NCI-H748 (cell line): ENCODE measurements around the gene RNU4-1.

ENCODE experiments used
- DNase-seq: peaks from one replicate; lab custom pipeline; 2025; ENCODE audit not compliant: unreplicated experiment; lab: John Stamatoyannopoulos, UW

The RNU4-1 gene

DNA sequence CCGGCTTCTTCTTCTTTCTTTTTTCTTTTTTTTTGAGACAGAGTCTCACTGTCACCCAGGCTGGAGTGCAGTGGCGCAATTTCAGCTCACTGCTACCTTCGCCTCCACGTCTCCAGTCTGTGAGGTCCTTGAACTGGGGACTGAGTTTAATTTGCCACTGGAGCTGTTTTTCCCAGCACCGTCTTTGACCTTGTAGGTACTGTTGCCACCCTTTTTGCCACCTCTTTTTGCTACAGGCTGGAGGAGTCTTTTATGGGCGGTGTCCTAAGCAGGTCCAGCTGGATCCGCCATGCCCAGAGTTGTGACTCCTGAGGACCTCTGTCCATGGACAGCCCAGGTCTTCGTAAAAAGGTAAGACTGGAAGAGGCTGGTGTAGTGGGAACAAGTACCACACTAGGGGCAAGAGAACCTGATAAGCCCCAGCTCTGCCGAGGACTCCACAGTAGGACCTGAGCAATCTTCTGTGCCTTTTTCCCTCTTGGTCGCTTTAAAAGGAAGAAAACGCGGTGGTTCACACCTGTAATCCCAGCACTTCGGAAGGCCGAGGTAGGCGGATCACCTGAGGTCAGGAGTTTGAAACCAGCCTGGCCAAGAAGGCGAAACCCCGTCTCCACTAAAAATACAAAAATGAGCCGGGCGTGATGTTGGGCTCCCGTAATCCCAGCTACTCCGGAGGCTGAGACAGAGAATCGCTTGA is 2.3 kb downstream of the RNU4-1 start:
- DNase-seq = peak; percentile 68

DNA sequence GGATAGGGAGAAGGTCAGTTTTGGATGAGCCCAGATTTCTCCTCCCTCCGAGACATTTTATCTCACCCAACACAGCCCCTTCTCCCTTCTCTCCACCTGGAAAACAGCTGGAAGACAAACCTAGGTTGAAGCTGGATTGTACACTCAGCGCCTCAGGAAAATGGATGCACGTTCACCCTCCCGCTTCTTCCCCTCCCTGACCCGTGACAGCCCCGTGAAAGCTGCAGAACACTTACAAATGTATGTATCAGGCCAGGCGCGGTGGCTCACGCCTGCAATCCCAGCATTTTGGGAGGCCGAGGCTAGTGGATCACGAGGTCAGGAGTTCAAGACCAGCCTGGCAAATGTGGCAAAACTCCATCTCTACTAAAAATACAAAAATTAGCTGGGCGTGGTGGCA is 5.5 kb downstream of the RNU4-1 start:
- DNase-seq = no peak

DNA sequence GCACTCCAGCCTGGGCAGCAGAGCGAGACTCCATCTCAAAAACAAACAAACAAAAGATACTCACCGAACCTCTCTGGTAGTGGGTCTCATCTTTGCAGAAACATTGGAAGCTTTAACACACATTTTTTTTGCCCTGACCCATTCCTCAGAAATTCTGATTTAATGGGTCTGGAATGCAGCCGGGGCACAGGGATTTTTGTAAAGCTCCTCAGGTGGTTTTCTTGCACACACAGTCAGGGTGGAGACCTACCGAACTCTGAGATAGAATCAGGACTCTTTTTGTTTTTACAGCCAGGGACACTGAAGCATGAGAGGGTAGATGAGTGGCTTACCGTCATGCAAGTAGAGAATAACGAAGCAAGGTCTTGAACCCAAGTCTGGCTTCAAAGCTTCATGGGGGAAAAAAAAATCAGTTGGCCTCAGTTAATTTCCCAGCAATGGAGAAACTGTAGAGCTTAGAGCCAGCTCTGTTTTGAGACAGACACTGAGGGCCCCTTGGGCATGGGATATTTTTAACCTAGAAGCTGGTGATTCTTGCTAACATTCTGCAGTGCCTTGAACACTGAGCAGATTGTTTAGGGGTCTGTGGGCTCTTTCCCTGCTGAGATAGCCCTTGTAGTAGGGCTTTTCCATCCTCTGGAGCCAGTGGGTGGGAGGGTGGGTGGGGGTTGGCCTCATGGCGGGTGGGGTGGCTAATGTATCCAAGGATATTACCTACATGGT is 6.1 kb downstream of the RNU4-1 start:
- DNase-seq = no peak

DNA sequence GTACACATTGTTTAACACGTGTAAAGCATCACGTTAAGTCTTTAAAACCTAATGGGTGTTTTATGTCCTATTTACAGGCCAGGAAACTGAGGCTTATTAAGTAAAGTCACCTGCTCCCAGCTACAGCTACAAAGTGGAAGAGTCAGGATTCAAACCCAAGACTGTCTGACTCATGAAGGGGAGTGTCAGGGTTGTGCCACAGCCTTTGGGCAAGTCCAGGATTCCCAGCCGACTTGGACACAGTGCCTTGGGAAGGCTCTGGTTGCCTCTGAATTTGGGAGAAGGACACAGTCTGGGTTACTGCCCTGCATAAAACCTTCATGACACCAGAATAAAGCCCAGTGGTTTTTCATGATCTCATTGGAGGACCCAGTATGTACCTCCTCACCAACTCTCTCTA is 8.7 kb downstream of the RNU4-1 start:
- DNase-seq = no peak

DNA sequence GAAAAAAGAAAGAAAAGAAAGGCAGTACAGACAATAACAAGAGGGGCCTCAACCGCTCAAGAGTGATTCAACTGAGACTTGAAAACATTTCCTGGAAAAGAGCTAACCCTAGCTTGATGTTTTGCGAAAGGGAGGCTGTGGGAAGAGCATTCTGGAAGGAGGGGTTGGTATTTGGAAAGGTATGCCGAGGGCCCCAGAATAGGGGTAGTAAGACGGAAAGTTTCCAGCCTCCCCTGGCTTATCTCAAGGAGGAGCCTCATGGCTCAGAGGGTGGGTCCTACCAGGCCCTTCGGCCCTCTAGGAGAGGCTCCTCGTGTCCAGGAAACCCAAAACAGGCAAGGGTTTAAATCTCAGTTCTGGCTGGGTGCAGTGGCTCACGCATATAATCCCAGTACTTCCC is 9.7 kb downstream of the RNU4-1 start:
- no peak for DNase-seq

DNA sequence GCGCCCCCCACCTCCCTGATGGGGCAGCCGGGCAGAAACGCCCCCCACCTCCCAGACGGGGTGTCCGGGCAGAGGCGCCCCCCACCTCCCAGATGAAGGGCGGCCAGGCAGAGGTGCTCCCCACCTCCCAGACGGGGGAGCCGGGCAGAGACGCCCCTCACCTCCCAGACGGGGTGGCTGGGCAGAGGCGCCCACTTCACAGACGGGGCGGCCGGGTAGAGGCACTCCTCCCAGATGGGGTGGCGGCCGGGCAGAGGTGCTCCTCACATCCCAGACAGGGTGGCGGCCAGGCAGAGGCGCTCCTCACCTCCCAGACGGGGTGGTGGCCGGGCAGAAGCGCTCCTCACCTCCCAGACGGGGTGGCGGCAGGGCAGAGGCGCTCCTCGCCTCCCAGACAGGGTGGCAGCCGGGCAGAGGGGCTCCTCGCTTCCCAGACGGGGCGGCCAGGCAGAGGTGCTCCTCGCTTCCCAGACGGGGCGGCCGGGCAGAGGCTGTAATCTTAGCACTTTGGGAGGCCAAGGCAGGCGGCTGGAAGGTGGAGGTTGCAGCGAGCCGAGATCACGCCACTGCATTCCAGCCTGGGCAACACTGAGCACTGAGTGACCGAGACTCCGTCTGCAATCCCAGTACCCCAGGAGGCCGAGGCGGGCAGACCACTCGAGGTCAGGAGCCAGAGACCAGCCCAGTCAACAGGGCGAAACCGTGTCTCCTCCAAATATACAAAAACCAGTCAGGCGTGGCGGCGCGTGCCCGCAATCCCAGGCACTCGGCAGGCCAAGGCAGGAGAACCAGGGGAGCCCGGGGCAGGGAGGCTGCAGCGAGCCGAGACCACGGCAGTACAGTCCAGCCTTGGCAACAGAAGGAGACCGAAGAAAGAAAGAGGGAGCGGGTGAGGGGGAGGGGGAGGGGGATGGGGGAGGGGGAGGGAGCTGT is 14.6 kb downstream of the RNU4-1 start:
- no peak for DNase-seq

DNA sequence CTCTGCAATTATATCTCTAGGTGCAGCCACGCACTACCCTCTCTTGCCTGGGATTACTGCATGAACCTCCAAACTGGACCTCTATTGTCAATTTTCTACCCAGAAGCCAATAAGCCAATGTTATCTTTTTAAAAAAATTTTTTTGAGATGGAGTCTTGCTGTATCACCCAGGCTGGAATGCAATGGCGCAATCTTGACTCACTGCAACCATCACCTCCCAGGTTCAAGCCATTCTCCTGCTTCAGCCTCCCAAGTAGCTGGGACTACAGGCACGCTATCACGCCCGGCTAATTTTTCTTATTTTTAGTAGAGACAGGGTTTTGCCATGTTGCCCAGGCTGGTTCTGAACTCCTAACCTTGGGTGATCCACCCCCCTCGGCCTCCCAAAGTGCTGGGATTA is 16.3 kb downstream of the RNU4-1 start:
- DNase-seq = no peak

DNA sequence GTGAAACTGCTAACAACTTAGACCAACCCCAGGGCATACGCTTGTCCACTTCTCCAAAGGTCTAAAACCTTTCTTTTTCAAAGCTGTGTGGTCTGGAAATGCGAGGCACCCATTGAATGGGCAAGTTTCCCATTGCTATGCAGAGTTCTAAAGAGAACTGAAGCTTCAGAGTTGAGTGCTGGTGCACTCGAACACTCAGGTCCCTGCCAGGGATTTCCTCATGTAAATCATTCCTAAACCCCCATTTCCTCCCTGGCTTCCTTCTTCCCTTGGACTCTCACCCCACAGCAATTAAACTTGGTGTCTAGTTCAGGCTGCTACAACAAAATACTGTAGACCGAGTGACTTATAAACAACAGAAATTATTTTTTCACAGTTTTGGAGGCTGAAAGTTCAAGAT is 25.3 kb downstream of the RNU4-1 start:
- DNase-seq = no peak

DNA sequence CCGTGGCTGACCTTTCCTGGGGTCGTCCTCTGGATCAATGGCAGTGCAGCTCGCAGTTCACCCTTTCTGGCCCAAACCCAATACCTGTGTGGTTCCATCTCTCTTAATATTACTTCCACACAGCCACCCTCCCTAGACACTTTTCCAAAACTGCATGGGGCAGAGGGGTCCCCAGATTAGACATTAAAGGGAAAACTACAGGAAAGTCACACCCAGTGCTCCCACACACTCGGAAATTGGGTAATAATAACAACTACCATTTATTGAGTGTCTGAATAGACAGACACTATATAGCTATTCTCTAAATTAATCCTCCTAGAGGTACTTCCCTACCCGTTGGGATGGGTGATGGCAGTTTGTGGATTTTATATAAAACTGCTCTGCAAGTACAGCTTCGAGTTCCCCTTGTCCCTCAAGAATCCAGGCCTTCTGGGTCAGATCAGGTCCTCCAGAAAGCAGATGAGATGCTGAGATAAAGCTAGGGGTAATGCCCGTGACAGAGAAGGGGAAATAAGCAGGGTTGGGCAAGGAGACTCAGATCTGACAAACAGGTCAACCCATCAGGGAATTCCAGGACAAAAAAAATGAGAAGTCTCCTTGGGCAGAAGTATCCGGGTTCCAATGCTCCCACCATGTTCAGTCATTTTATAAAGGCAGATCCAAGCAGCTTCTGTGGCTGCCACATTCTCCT is 26.7 kb downstream of the RNU4-1 start:
- no peak for DNase-seq

DNA sequence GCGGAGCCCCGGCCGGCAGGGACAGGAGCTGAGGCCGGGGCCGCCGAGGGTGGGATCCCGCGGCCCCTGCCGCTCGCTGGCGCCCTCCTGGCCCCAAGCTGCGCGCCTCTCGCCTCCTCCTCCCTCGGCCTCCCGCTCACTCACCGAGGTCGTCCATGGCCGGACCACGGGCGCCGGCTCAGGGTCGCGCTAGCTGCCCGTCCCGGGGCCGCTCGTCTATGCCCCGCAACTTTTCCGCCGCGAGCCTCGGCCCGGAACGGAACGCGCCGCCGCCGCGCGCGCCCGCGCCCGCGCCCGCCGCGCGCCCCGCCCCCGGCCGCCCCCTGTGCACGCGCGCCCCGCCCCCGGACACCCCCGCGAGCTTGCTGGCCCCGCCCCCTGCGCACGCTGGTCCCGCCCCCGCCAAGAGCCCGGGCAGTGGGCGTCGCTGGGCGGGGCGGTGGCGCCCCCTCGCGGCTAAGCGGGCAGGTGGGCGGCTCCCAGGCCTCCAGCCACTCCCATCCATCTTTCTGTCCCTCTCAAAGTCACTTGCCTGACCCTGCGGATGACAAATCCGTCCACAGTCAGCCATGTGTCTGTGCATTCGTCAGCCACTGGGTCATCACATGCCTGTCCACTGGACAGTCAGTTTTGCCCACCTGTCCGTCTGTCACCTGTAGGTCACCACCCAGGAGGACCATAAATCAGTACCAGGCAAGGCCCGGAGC is 27.4 kb downstream of the RNU4-1 start, which contains the start of gene PXN:
PXN (minus strand) TSS at position 258 of the 707 bp plus-strand sequence; CDS start at position 157, 101 bp downstream.
- peak; percentile 75 for DNase-seq

DNA sequence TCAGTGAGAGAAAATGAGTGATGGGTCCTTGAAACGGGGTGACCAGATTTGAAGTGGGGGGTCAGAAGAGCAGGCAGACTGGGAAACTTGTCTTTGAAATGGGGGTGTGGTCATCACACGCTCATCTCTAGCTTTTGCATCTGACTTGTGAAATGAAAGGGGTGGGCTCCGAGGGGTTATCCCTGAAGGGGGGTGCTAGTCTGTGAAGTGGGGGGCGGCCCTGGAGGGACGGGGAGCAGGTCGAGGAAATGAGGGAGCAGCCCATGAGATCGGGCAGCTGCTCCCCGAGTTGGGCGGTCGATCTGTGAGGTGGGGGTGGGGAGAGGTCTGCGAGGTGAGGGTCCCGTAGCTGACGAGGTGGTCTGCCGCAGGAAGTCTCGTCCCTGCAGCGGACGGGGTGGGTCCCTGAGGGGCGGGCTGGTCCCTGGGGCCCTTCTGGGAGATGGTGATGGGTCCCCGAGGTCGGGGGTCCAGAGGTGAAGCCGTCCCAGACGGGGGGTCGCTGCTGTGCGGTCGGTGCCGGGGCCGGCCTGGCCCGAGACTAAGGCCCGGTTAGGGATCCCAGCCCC is 28.0 kb downstream of the RNU4-1 start:
- DNase-seq = no peak

DNA sequence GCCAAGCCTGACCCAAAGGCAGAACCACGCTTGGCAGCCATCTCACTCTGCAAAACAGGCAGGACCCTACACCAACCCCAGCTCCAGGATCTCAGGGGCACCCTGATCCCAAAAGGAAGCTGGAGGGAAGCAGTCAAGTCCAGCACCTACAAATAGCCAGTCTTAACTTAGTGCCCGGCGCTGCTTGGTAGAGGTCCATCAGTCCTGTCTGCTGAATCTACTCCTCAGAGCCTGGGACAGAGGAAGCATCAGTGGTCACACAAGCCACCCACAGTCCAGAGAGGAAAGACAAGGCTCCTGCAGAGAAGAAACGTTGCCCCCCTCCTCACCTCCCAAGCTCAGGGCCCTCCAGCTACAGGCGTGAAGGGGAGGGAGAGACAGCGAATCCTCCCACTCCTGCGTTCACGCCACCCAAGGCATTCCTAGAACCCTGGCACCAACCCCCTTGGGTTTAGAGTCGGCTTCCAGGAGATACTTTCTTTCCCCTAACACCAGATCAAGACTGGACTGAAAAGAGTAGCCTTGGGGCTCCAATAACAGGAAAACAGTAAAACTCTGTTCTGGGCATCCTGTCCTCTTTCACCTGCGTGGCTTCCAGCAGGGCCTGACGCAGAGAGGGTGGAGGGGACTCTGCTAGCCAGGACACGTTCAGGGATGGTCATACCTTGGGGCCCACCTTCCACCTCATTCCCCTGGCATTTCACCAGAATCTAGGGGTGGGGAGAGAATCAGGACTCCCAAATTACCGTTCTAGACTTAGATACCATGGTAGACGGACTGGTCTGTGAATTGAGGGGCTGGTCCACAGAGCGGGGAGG is 28.7 kb downstream of the RNU4-1 start:
- no peak for DNase-seq

DNA sequence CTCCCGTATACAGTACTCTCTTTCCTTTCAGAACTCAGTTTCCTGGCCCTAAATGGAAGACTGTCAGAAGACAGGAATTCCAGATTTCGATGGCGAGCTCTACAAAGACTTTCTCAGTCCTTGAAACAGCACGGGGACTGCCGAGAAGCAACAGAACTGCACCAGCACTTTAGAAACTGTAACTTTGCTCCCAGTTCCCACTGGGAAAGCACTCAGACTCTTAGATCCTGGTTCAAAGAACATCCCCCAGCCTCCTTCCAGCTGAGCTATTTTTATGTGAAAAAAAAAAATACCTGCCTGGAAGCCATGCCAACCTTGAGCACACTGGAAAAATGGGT is 29.3 kb downstream of the RNU4-1 start:
- DNase-seq = no peak

DNA sequence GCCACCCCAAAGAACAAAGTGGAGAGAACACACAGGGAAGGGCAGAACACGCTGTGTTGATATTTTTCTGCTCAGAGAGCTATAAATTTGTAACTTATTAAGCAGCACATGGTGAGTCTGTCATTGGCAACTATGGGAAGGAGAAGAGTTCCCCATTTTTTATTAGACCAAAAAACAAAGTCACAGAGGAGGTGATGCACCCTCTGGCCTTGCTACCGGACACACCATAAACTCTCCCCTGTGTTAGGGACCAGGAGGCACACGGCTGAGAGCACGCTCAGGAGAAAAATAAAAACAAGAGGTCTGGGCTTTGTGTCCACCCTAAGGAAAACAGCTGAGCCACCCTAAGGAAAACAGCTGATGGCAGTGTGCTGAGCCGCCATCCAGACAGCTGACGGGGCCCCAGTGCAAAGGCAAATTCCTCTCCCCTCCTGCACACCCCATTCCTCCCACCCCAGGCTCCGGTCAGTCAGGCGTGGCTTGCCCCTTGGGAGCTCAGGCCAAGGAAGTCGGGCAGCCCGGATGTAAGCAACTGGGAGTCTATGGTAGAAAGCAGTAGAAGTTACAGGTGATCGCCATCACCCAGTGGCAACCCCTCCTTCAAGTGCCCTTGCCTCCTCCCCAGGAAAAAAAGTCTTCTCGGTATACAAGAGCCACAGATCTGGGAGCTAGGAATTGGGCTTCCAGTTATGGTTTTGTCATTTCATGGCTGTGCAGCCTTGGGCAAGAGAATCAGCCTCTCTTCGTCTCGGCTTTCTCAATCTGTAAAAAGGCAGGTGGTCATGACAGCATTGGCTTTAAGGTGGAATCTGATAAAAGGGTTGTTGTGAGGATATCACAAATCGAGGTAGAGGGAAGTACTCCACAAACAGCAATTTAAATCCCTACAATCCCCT is 29.9 kb downstream of the RNU4-1 start:
- DNase-seq = no peak

DNA sequence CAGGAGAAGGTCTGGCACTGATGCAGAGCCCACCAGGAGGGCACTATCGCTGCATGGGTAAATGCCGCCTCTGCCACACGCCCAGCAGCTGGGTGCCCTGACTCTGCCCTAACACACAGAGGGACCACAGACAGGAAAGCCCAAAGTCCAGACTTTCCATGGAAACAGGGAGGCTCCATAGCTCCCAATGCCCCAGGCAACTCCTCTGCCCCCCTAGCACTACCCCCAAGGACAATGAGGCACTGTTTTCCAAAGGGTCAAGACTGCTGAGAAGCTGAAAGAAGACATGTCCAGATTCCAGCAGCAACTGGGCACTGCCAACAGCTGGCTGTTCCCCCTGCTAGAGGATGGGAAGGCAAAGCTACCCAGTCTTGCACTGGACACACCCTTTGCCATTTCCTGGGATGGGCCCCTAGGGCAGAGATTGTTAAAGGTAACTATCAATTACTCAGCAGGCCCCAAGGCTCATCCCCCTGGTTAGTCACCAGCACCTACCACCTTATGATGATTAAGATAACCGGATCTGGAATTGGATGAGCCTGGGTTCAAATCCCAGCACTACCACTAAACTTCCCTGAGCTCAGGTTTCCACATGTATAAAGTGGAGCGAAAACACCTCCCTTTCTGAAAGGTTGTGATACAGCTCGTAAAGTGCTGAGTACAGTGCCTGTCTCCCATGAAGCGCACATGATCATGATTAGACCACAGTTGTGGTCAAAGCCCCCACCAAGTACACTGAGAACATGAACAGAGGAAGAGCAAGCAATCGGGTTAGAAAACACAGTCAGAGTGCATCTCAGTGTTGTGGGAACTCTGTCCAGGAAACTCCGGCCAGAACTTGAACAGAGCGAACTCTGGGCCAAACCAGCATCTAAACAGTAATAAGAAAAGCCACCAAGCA is 30.8 kb downstream of the RNU4-1 start:
- no peak for DNase-seq

DNA sequence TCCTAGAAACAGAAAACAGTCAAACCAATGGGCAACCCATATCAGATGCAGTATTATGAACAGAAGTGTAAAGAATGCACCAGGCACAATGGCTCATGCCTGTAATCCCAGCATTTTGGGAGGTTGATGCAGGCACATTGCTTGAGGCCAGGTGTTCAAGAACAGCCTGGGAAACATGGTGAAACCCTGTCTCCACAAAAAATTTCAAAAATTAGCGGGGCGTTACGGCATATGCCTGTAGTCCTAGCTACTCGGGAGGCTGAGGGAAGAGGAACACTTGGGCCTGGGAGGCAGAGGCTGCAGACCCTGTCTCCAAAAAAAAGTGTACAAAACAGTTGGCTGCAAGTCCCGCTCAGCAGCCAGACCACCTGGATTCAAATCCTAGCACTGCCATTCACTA is 32.4 kb downstream of the RNU4-1 start:
- no peak for DNase-seq
